Cortex of kidney (tissue), 1 donor: ENCODE data around the gene TSPAN6.

Experiments
- DNase-seq: peaks from one replicate; lab custom pipeline; 2025; lab: John Stamatoyannopoulos, UW

Gene TSPAN6

DNA sequence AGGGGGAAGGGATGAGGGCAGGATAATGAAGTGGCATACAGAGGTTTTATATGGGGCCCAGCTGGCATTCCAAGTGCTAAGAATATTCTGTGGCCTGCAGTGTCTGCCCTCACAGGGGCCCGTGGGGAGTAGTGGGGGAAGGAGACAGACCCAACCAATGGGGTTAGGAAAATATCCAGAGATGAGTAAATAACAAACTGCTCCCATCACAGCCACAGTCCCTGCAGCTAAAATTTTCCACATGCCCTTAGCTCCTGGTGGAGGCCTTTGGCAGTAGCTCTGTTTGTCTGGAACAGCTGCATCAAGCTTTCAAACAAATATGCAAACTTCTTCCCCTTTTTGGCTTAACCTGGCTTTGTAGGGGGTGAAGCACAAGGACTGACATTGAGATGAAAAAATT is 10.5 kb upstream of the TSPAN6 start:
- DNase-seq: no peak

DNA sequence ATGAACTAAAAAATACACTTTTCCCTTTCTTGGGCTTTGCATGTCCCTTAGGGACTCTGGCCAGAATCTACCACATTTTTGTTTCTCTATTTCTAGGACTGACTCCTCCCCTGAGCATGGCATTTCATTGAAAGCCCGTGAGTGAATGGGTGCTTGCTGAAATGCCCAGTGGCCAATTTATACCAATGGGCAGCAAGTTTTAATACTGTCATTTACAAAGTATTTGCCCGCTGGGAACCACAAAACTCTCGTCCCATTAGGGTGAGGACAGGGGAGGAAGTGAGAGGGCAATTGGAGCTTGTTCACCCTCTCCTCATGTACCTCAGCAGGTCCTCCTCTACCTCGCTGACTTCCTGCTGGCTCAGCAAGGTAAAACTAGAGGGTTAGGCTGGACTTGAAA is 8.5 kb upstream of the TSPAN6 start:
- DNase-seq: no peak

DNA sequence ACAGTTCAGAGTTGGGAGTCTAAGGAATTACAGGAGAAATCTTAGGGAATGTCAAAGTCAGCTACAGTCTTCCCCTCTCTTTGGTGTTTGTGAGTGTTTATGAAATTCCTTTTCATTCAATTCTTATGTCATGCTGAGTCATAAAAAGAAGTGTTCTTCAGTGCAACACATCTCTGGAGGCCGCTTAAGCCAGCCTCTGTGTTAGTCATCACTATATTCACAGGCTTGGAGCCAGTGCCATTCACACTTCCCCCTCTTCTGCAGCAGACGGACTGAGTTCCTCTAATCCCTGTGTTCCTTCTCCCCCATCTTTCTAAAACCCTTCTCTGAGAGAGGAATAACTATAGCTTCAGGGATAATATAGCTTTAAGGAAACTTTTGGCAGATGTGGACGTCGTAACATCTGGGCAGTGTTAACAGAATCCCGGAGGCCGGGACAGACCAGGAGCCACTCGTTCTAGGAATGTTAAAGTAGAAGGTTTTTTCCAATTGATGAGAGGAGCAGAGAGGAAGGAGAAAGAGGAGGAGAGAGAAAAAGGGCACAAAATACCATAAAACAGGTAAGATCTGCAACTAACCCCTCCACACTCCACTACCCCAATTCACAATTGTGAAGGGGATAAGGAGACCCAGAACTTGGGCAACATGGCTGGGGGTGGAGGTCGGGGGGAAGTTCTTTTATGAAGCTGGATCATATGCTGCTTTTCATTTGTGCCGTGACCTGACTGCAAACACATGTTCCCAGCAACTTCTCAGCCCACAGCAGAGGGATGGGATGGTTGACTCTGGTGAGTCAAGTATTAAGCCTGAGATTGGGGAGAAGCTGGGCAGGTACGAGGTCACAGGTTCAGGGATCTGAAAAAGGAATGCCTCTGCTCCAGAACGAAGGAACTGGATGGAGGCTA is 7.6 kb upstream of the TSPAN6 start, which contains the start of gene SRPX2:
SRPX2 (plus strand) TSS at position 244 of the 905 bp plus-strand sequence. CDS start 2,124 bp downstream, outside the sequence.
- no peak for DNase-seq

DNA sequence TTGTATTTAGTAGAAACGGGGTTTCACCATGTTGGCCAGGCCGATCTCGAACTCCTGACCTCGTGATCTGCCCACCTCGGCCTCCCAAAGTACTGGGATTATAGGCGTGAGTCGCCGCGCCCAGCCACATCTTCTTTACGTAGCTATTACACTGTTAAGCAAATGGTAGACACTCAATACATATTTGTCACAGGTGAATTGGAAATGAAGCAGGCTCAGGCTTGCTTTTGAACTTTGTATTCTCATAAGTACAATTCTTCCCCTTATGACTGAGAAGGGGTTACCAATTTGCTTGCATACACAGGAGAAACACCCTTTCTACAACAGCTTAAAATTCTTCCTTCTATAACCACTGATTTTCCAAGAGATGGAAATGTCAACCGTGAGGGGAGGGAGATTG is 6.6 kb upstream of the TSPAN6 start:
- no peak for DNase-seq

DNA sequence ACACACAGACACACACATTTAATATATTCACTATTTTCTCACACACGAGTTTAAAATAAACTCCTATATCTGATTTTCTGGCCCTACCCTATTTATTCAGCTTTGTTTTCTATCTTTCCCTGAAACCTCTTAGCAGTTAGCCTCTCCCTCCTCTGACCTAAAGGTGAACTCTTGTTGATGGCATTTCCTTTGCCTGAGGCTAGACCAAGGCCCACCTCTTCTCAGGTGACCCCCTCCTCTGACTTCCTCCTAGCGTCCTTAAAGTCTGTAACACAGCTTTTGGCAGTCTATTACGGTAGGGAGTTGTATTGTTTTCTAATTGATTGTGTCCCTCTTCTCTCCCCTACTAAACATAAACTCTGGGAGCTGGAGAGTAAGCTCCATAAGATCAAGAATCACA is 5.7 kb upstream of the TSPAN6 start:
- DNase-seq: no peak

DNA sequence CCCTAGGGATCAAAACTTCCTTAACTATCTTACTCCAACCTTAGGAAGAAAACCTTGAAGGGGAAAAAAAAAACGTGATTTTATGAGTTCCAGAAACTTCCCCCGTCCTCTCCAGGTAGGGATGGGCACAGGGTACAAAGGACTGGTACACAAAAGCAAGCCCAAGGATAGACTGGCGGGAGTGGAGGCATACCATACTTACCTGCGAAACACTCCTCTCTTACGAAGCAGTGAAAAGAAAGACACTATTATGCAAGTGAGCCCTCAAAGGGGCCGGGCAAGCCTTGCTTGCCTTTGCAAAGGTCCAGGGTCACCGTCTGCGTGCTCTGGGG is 651 bp downstream of the TSPAN6 start:
- DNase-seq: no peak

DNA sequence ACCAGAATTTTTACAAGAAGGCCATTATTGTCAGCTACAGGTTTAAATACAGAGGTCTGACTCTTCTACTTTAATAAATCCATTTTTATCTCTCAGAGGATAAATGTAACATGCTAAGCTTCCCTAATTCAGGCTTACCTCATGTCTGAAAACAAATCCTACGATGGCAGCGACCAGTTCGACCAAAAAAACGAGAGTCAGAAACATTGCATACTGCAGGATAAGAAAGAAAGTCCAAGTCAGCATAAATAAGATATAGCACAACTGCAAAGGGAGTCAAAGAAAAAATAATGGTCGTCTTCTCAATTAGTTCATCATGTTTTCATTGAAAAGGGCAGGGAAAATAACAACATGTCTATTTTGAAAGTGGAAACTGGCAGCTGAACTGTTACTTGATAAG is 1.6 kb downstream of the TSPAN6 start:
- no peak for DNase-seq

DNA sequence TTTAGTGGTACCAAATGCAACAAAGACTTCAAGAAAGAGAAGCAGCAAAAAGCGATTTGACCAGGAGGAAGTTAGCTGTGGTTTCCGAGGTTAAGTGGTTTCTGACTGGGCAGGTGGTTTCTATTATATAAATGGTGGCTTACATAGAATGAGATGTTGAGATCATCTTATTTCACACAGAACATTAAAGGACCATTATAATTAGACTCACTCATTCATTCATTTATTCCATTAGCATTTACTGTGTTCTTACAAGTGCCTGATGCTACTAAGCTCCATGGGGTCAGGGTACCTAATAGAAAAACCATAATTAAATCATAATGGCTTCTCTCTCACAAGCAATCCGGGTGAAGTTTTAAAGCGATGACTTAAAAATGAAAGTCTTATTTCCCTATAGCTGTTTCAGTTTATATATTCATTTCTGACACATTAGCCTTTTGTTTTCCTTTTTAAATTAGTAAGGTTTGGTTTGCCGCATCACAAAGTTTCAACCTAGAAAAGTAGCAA is 10.6 kb downstream of the TSPAN6 start:
- no peak for DNase-seq

DNA sequence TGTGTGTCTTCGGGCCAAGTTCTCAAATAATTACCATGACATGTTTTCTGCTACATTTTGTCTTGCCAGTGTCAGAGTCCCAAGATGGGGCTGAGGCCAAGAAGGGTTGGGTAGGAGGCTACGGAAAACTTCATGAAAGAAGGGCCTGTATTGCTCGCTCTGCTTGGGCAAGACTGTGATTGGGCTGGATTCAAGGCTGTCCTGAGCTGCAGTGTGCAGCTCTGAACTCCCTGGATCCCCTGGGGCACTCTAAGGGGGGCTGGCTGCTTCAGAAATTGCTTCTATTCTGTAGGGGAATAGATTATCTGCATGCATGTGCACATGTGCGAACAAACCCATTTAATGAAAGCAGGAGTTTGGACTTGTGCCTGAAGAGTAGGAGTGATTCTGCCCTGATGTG is 13.6 kb downstream of the TSPAN6 start:
- DNase-seq: no peak

DNA sequence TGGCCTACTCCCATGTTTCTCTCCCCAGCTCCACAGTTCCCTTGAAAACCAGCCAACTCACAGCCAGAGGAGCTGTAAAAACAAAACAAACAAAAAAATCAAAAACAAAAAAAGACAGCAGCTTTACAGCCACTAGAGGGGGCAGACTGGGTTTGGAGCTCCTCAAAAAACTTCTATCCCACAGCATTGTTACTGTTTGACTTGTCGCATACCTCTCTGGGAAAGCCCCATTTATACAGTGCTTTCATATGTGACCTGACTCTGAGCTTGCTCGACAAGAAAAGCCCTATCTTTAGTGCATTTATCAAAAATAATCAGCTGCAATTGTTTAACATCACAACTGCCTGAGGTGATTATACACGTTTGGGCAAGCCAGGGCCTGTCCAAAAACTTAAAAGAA is 21.6 kb downstream of the TSPAN6 start:
- DNase-seq: no peak

DNA sequence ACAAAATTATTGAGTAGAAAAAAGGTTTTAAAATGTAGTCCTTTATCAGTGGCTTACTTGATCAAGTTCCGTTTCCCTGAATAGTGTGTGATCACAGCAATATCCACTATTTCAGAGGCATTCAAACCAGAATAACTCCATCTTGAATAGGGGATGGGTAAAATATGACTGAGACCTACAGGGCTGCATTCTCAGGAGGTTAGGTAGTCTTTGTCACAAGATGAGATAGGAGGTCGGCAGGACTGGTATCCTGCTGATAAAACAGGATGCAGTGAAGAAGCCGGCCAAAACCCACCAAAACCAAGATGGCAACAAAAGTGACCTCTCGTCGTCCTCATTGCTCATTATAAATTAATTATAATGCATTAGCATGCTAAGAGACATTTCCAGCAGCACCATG is 24.7 kb downstream of the TSPAN6 start:
- DNase-seq: no peak

DNA sequence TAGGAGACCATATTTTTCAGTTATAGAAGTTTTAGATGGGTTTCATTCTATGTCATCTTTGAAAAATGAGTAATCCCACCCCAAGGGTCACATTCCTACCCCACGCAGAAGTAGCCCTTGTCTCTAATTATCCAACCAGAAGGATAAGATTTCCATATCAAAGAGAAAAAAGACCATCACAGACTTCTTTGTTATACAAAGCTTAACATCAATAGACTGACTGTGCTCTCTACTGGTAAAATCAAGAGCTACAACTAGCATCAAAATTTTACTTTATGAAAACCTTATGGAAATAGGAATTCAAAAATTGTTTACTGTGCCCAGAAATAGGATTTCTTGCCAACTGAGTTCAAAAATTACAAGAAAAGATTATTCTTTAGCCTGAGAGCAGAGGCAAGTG is 27.0 kb downstream of the TSPAN6 start:
- no peak for DNase-seq

DNA sequence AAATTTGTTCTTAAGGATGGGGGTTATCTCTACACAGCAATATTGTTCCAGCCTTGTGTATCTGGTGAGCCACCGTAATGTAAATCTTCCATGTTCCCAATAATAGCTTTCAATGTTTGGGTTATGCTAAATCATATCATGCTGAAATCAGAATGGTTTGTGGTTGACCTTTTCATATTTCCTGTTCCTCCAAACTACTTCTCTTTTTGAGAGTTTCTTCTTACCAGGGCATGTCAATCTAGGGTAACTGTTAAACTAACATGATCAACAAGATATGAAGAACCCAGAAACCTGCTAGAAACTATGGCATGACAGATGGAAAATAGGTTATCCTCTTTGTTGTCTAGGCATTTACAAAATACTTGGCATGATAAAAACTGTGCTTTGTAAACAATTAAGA is 29.9 kb downstream of the TSPAN6 start:
- DNase-seq: no peak

DNA sequence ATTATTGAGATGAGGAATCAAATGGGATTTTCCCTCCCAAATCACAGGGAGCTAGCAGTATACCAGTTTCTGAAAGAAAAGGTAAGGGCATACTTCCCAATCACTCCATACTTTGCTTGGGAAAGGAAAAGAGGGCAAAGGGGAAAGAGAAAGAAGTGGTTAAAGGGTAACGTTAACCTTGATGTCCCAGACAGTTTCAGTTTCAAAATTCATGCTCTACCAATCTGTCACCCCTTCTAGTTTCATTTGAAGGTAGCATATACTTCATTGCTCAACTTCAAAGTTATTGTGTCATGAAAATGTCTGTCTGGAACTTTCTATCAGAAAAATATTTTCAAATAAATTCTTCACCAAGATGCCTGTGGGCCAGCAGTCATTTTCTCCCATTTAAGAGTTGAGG is 35.8 kb downstream of the TSPAN6 start:
- no peak for DNase-seq

DNA sequence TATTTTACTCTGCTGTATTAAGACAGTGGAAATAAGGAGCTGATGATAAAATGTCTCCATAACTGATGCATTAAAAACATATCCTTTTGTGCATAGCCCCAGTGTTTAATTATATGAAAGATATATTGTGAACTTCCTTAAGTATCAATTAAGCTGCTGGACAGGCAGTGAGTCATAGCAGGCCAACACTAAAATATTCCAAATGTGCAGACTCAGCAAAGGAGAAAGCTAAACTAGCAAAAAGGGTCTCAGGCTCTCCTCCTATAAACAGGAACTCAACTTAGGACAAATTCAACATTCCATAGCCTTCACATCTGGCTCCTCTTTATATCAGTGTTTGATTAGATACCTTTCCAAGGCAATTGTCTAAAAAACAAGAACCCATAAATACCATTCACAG is 36.3 kb downstream of the TSPAN6 start:
- DNase-seq: no peak

DNA sequence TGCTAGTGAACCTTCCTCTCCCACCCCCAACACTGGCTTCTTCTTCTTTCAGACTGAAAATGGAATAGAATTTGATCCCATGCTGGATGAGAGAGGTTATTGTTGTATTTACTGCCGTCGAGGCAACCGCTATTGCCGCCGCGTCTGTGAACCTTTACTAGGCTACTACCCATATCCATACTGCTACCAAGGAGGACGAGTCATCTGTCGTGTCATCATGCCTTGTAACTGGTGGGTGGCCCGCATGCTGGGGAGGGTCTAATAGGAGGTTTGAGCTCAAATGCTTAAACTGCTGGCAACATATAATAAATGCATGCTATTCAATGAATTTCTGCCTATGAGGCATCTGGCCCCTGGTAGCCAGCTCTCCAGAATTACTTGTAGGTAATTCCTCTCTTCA is 37.1 kb downstream of the TSPAN6 start:
- DNase-seq: no peak

DNA sequence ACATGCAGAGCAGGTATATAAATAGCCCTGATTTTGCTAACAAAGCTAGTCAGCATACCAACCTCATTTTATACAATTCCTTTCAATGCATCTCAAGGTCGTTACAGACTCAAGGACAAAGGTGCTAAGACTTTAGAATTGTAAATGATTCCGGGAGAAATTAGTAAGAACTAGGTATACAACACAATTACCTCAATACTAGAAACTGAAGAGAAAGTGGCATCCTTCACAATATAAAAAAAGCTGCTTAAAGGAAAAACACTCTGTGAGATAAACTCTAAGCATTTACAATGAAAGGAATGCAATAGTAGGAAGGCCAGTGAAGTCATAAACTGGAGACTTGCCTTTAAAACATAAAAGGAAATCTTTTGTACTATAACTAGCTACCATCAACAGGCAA is 40.0 kb downstream of the TSPAN6 start:
- DNase-seq: no peak

DNA sequence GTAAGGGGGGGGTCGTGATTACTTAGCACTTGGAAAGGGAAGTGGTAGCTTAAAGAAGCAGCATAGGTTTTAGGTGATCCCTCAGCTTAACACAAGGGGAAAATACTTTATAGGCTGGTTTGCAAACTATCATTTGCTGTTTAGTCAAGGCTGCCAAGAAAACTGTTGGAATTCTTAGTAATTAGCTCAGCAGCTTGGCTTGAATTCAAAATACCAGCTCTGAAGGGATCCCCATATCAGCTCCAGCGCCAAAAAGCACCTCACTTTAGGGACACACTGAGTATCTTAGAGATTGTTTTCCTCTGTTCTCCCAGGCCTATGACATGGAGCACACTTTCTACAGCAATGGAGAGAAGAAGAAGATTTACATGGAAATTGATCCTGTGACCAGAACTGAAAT is 43.0 kb downstream of the TSPAN6 start:
- DNase-seq: no peak

DNA sequence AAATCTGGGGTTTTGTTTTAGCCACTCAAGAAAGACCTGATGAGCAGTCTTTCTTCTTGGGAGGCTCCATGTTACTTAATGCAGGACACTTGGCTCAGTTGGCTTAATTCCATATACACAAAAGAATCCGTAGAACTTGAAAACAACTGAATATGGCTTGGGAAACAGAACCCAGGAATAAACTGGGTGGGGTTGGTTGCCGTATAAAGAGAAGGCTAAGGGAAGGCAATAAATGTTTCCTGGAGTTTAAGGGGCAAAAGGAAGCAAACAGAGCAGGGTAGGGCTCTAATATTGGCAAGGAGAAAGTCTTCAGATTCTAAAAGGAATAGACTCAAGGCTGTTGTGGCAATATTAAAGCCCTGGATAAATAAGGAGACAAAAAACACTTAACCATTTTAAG is 43.5 kb downstream of the TSPAN6 start:
- no peak for DNase-seq

DNA sequence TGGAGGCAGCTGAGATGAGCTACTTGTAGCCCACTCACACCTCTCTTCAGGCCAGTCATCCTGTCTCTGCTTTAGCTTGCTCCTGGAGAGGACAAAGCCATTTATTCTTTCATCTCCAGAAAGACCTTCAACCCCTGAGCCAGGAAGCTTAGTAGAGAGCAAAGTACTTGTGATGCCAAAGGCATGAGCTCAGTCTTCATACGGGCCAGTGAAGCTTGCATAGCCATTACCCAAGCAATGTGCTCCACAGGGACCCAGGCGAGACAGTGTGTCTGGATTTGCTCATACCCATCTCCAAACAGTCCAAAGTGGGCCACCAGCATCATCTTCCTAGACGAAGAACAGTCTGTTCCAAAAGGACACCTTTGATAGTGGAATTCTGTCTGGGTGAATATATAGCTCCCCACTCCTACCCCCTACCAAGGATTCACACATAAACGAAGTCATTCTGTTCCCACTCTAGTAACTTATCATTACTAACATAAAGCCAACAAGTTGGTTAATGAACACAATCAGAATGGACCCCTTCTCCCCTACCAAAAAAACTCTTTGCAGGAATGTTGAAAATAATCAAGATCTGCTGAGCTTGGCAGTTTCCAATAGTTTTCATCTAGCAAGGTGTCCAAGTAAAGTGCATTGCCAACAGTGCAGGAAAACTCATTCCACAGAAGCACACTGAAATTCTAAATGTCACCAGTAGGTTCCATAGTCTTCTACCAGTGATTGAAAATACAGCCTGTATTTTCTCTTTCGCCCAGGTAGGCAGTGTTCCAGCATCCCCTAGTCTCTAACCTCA is 45.2 kb downstream of the TSPAN6 start:
- no peak for DNase-seq

DNA sequence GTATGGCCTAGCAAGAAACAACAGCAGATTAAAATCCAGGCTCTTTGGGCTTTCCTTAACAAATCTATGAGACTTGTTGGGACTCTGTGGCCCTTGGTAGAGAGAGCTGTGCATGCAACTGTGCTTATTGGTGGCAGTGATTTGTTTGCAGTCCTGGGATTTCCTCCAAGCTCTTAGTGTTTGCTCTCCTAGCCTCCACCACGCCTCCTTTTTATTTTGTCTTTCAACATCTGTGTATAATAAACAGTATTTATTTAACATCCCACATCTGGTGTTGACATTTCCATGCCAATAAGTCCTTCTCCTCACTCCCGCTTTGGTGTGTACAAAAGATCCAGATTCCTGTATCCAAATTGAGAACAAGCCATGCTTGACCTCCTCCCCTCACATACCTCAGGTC is 48.7 kb downstream of the TSPAN6 start:
- no peak for DNase-seq

DNA sequence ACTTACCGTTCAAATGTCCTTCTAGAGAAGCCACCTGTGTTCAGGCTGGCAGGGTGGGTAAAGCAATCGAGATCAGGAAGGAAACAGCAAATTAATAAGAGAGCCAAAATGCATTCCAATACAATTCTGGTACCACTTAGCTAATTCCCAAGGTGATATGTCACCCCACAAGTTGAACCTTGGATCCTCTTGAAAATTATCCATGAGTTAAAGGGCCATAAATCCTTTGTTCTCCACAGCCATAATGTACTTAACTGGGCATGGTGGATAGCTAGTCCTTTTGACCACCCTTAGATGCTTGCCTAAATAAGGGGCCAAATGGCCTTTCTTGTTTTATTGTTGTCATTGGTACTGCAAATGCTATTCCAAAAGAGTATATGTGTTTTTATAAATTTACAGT is 49.9 kb downstream of the TSPAN6 start:
- DNase-seq: no peak

DNA sequence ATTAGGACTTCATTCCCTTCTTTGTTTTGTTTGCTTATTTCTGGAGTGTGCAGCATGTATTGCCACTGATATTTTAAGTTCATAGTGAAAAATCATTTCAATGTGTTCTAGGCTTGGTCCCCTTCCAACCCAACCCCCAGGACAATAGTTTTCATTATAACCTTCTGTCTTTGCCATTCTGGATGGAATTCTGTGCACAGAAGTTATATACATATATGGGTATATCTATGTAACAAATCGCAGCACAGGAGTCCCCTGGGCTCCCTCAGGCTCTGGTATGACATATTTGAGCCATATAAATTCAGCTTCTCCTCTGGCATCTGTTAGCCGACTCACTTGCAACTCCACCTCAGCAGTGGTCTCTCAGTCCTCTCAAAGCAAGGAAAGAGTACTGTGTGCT is 52.0 kb downstream of the TSPAN6 start, which contains the start of gene TNMD:
TNMD (plus strand) TSS at position 326 of the 400 bp plus-strand sequence. CDS start 83 bp downstream, outside the sequence.
- DNase-seq: no peak
